Endothelial cell of umbilical vein (primary cell): ENCODE measurements around the gene RPL22.

Experiments
- EZH2 ChIP-seq: IDR thresholded peaks from 2 replicates; pipeline ENCODE4 v1.6.1; 2012; ENCODE audit warnings: borderline replicate concordance, low read depth, mild to moderate bottlenecking, moderate library complexity, low read length, inconsistent platforms; ENCODE audit not compliant: severe bottlenecking
- GATA2 ChIP-seq: IDR thresholded peaks from 2 replicates; pipeline ENCODE4 v1.7.0; 2011; ENCODE audit warnings: low read depth, mild to moderate bottlenecking, moderate library complexity, mixed read lengths, low read length; ENCODE audit not compliant: insufficient read length, insufficient read depth
- POLR2A ChIP-seq: IDR thresholded peaks from 2 replicates; pipeline ENCODE4 v1.6.1; 2012; ENCODE audit warnings: low read depth, mild to moderate bottlenecking, control low read depth, low read length
- POLR2AphosphoS5 ChIP-seq: IDR thresholded peaks from 2 replicates; pipeline ENCODE4 v1.6.1; 2012; ENCODE audit warnings: low read depth, mild to moderate bottlenecking, control low read depth, low read length, moderate library complexity; ENCODE audit not compliant: insufficient read depth
- TF ChIP-seq, protein P1 (sequence below), 2 donors: IDR thresholded peaks; 1 replicate in 1 of 2; 2 replicates in 1 of 2; pipeline ENCODE4 v1.5.1; 2011; ENCODE audit warnings: low read length in 2 of 2, mild to moderate bottlenecking in 2 of 2, moderate library complexity in 2 of 2, control low read depth in 1 of 2, inconsistent platforms in 1 of 2, low read depth in 1 of 2; ENCODE audit not compliant: insufficient read depth in 1 of 2; ENCODE audit errors: extremely low read depth in 1 of 2

DNA sequence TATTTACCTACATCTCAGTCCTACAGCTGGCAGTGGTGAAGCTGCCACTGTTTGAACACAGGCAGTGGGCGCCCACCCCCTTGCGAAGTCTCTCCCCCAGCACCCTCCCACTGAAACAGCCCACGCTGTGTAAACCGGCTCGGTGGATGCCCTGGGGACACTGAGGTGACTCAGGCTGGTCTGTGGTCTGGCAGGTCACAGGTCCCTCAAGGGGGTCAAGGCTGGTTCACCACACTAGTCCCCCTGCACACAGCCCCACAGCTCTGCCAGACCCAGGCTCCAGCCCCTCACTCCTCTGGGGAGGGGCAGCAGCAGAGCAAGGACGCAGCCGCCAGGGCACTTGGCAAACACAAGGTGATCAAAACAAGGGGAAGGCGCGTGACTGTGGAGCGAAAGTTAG lies 26.8 kb downstream of the RPL22 start:
- TF ChIP-seq POLR2A (no peak), EZH2 (no peak), POLR2AphosphoS5 (no peak), GATA2 (no peak)
- TF ChIP-seq, protein P1, sequence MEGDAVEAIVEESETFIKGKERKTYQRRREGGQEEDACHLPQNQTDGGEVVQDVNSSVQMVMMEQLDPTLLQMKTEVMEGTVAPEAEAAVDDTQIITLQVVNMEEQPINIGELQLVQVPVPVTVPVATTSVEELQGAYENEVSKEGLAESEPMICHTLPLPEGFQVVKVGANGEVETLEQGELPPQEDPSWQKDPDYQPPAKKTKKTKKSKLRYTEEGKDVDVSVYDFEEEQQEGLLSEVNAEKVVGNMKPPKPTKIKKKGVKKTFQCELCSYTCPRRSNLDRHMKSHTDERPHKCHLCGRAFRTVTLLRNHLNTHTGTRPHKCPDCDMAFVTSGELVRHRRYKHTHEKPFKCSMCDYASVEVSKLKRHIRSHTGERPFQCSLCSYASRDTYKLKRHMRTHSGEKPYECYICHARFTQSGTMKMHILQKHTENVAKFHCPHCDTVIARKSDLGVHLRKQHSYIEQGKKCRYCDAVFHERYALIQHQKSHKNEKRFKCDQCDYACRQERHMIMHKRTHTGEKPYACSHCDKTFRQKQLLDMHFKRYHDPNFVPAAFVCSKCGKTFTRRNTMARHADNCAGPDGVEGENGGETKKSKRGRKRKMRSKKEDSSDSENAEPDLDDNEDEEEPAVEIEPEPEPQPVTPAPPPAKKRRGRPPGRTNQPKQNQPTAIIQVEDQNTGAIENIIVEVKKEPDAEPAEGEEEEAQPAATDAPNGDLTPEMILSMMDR (IDR thresholded peaks at IDR 0.05; ENCODE audit: extremely low read depth in 1 of 2, insufficient read depth in 1 of 2, low read depth in 1 of 2, low read length in 2 of 2) = no peak
